NCI-H2107 (cell line): Measurements from ENCODE around the gene SH3GLB1.

Experiments
- DNase-seq: peaks from one replicate; lab custom pipeline; 2025; lab: John Stamatoyannopoulos, UW

Gene SH3GLB1

DNA sequence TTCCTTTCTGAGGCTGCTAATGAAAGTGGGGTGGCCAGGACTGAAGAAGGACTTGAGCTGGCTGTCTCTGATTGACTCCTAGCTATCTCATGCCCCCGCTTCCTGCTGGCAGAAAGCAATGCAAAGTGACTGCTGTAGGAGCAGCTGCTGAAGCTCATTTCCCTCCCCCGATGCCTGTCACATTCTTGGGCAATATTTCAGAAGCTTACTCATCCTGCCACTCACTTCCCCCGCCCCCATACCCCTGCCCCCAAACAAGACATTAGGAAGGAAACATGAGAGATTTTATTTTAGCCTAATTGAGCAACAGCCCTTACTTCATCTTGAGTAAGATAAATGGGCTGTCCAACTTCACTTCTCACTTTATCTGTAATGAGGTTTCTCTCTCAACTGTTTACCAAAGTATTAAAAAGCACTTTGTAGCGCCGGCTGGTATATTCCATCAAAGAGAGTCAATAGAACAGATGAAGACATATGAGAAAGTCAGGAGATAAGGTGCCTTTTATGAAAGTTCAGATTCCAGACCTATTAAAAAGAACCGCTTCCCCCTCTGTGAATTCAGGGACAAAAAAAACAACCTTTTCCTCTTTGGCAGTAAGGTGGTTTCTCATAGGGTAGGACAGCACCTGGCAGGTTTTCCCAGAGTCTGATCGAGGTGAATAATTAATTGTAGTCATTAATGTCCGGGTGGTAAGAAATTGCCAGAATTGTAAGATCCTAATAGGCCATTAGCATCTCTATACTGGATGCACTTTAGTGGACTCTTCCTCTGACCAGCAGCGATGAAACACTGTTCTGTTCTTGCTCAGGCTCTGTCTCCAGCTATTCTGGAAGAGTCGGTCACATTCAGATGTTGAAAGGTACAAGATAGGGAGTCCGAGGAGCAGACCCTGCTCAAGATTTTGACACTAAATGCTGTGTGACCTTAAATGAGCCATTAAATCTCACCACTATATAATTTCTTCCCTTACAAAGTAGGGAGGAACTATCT is 70.2 kb downstream of the SH3GLB1 start:
- peak; percentile 77 for DNase-seq

DNA sequence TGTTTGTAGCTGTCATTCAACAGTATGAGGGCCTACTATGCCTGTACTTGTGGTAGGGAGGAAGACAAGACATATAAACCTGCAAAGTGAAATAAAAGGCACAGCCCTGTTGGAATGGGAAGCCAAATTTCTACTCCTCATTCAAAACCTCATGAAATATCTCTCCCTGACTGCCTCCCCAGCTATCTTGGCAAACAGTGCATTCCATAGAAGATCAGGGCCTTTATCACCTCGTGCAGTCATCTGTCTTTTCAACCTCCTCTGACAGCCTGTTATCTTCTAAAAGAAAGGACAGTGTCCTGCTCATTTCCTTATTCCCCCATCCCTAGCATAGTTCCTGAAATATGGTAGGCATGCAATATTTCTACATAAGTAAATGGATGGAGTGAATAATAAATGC is 71.0 kb downstream of the SH3GLB1 start:
- DNase-seq, result no peak

DNA sequence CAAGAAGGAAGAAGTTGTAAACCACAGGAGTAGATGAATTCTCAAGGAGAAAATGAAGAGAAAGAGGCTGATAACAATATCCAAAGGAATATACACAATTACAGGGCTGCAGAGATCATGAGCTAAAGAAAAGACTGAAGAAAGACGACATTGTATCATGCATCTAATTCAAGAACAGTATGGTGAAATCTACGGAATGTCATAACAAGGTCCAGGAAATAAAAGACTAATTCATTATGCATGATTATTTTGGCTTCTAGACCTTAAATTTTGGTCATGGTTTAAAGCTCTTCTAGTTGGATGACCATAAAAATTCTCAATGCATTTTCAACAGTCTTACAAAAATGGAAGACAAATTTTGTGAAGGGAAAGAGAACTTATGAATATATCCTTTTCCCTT is 71.7 kb downstream of the SH3GLB1 start:
- no peak for DNase-seq

DNA sequence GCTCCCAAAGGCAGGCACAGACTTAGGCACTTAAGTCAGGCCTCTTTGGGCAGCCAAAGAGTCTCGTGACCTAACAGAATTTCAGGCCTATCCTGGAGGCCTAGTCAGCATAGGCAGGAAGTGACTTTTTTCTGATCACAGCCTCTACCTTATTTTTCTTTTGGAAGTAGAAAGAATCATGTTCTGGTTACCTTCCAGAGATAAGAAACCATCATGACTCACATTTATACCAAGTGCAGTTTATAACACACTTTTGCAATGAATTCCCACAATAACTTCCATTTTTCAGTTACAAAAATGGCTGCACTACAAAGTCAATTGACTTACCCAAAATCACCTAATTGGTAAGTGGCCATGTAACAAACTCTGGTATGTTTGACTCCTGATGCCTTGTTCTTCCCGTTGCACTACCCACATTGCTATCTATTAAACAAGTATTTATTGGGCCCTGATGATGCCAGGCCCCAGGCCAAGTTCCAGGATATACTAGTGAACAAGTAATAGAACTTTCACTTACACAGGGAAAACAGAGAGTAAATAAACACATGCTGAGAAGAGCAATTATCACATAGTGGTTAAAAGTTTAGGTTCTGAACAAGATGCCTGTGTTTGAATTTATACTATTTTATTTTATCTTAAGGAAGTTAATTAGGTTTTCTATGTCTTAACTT is 74.3 kb downstream of the SH3GLB1 start:
- no peak for DNase-seq

DNA sequence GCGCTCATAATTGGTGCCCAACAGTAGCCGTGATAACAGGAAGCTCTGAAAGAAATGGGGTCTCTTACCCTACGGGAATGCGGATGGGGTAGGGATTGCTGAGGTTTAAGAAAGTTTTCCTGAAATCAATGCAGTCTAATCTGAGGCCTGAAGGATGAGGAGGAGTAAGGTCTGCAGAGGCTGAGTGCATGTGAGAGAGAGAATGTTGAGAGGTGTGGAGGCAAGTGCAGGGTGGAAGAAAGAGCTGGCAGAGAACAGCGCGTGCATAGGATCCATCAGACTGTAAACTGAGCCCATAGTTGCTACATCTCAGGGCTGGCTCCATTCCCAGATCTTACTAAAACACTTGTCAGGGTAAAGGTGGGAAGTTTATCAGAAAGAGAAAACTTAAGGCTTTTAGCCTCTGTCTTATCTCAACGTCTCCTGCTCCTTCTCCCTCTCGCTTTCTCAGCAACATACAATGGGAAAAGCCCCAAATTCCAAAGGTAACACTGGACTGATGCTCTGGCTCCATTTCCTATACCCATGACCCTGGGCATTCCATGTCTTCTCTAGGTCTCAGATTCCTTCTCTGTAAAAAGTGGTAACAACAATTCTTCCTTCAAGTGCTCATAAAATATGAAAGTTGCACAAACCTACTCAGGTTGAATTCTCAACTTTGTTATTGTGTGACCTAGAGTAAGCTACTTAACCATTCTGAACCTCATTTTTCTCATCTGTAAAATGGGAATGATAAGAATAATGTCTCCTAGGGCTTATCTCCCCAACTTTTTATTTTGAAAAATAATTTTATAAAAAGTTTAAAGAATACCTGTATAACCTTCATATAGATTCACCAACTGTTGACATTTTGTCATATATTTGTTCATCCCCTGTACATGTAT is 75.2 kb downstream of the SH3GLB1 start:
- peak; percentile 73 for DNase-seq

DNA sequence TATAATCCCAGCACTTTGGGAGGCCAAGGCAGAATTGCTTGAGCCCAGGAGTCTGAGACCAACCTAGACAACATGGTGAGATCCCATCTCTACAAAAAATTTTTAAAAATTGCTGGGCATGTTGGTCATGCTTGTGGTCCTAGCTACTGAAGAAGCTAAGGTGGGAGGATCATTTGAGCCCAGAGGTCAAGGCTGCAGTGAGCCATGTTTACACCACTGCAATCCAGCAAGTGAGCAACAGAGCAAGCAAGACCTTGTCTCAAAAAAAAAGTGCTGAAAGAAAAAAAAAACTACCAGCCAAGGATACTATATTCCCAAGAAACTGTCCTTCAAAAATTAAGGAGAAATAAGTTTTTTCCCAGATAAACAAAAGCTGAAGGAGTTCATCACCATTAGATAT is 78.1 kb downstream of the SH3GLB1 start:
- DNase-seq, result no peak

DNA sequence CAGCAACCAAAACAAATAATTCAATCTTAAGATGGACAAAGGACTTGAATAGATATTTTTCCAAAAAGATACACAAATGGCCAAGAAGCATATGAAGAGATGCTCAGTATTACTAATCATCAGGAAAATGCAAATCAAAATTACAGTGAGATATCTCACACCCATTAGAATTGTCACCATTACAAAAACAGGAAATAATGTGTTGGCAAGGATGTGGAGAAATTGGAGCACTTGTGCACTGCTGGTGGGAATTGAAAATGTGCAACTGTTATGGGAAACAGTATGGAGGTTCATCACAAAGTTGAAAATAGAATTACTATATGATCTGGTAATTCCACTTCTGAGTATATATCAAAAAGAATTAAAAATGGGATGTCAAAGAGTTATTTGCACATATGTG is 83.2 kb downstream of the SH3GLB1 start:
- no peak for DNase-seq

DNA sequence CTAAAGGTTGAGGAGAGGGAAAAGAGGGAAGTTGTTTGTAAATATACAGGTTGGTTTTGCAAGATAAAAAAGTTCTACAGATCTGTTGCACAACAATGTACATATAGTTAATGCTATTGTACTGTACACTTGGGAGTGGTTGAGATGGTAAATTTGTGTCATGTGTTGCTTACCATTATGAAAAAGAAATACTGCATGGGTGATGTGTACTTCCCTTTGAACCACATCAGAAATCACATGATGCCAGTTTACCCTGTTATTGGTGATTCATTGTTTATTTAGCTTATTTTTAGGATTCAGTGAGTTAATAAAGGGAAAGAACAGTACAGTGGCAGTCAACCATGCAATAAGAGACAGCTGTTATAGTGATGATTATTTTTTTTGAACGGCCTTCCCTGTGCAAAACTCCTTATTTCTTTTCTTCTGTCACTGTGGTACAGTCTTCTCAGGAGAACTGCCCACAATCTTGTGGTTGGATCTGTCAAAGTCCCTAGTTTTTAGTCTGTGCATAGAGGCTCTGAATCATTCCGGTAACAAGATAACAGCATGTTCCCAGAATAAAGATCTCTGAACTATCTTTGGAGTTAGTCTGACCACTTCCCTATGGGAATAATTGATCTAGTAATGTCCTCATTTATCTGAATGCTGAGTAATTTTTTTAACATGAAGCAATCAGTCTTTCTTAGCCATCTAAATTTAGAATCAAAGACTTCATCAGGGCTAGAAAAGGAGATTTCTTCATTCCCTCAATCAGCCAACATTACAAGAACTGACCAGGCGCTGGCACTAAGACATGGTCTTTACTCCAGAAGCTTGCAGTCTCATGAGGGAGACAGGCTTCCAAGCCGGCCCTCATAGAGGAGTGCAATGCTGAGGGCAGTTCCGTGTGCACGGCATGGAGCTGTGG is 84.2 kb downstream of the SH3GLB1 start:
- DNase-seq, result peak; percentile 22

DNA sequence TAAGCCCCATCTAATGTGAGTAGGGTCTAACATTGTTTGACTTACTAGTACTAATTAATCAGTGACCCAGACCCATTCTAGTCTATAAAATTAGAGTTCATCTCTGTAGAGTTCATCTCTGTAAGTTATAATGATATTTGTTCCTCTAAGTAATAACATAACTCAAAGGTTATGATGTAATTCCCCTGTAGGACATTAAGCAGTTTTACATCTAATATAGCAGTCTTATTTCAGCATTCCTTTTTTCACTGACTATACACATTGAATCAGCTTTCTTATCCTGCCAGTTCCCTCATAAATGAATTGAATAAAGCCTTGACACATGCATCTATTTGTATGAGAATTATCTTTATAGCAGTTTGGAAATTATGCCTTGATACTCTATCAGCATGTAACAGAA is 90.9 kb downstream of the SH3GLB1 start:
- DNase-seq, result no peak
